HepG2 (cell line): Measurements from ENCODE around the gene SOX21. TPM values are rescaled to one million over a fixed set of nuclear protein-coding genes. Genes with fewer than 3 reads are reported as not detected.
"Not testable (repeated sequence)": the region's sequence is repeated elsewhere in the genome, so short reads cannot be mapped to it uniquely, and the experiment has no call there.

ENCODE experiments used
- ATAC-seq: fragments of 200-7000 bp; cut with Tn5 transposase; 3 replicates; pipeline ENCODE4 v1.9.1; 2020; ENCODE audit warnings: mild to moderate bottlenecking, moderate library complexity
- BruUV-seq: library from RNA; stranded (reverse); fragments of 400-500 nt; replicated peaks from 2 replicates; lab custom pipeline; 2021; lab: Mats Ljungman, UMichigan
- CTCF ChIA-PET: fragments of 300-600 bp; formaldehyde crosslinking; extraction: SDS; loops from one replicate; lab custom pipeline; 2021; ENCODE audit warnings: low total read pairs, inconsistent platforms, low intra/inter-chr PET ratio; lab: Yijun Ruan, JAX
- POLR2A ChIA-PET: fragments of 350-600 bp; sonication (Branson Sonifier 250); formaldehyde crosslinking; loops from one replicate; lab custom pipeline; 2020; ENCODE audit warnings: antibody characterized with exemption, inconsistent platforms; lab: Yijun Ruan, JAX
- DNase-seq: peaks from one replicate; pipeline ENCODE4 v3.0.0-alpha.2; 2015; ENCODE audit warnings: low spot score
- FAIRE-seq: peaks from 3 replicates; lab custom pipeline; 2011; peaks lifted over from hg19 to GRCh38; lab: Jason Lieb, UNC
- H2AFZ ChIP-seq: one replicate; pipeline ENCODE4 v1.6.1; 2011; ENCODE audit warnings: low read length, inconsistent platforms
- H3K27ac ChIP-seq: fragments of 300-600 bp; 3 replicates; pipeline ENCODE4 v1.8.0; 2011; ENCODE audit warnings: mixed run types, mild to moderate bottlenecking, mixed read lengths, low read length, inconsistent platforms; ENCODE audit not compliant: insufficient read depth; ENCODE audit errors: extremely low read length
- H3K27me3 ChIP-seq, 2 experiments: fragments of 200-600 bp in 1 of 2; 2 replicates in 1 of 2; 3 replicates in 1 of 2; pipeline versions ENCODE4 v1.6.0 to v1.8.0; 2011; ENCODE audit warnings: low read length in 2 of 2, mild to moderate bottlenecking in 2 of 2, moderate library complexity in 2 of 2, inconsistent platforms in 1 of 2; ENCODE audit not compliant: insufficient read depth in 2 of 2, control insufficient read depth in 1 of 2
- H3K36me3 ChIP-seq, 2 experiments: fragments of 200-600 bp in 1 of 2; replicated peaks in 1 of 2; 2 replicates in 1 of 2; 3 replicates in 1 of 2; pipeline versions ENCODE4 v1.5.1 to v1.8.0; 2011; ENCODE audit warnings: low read length in 2 of 2, inconsistent platforms in 1 of 2; ENCODE audit not compliant: insufficient read depth in 2 of 2, control insufficient read depth in 1 of 2
- H3K4me1 ChIP-seq: 2 replicates; pipeline ENCODE4 v1.5.1; 2012; ENCODE audit warnings: low read length, inconsistent platforms; ENCODE audit not compliant: insufficient read depth
- H3K4me2 ChIP-seq: 2 replicates; pipeline ENCODE4 v1.6.0; 2011; ENCODE audit warnings: low read depth, low read length, inconsistent platforms
- H3K4me3 ChIP-seq, 3 experiments: fragments of 200-600 bp in 1 of 3; sonication (generic), shearing (Covaris generic) in 1 of 3; replicated peaks in 1 of 3; 2 replicates each; pipeline ENCODE4 v1.5.1; 2011 to 2016; ENCODE audit warnings: low read length in 3 of 3, inconsistent platforms in 2 of 3, low read depth in 2 of 3, mild to moderate bottlenecking in 2 of 3, control low read depth in 1 of 3, mixed read lengths in 1 of 3; ENCODE audit not compliant: insufficient read depth in 1 of 3
- H3K79me2 ChIP-seq: one replicate; pipeline ENCODE4 v1.6.1; 2011; ENCODE audit warnings: low read length, inconsistent platforms; ENCODE audit not compliant: insufficient read depth
- H3K9ac ChIP-seq: 2 replicates; pipeline ENCODE4 v1.6.0; 2011; ENCODE audit warnings: mild to moderate bottlenecking, low read depth, low read length, inconsistent platforms; ENCODE audit not compliant: insufficient read depth
- H3K9me3 ChIP-seq: 2 replicates; pipeline ENCODE4 v1.5.1; 2012; ENCODE audit warnings: mild to moderate bottlenecking, low read length
- H4K20me1 ChIP-seq: 2 replicates; pipeline ENCODE4 v1.6.0; 2011; ENCODE audit warnings: inconsistent platforms, mild to moderate bottlenecking, low read length, moderate library complexity; ENCODE audit not compliant: insufficient read depth
- EHMT2 ChIP-seq: fragments of 200-600 bp; sonication (generic); IDR thresholded peaks from 2 replicates; pipeline ENCODE4 v1.7.0; 2017; ENCODE audit warnings: antibody characterized with exemption, low read depth, low read length, borderline replicate concordance
- FOXK1 ChIP-seq: sonication (generic); formaldehyde crosslinking; IDR thresholded peaks from 2 replicates; pipeline ENCODE4 v1.4.0; 2020; ENCODE audit warnings: low read depth, missing genetic modification reagents, borderline replicate concordance
- ZNF331 ChIP-seq: sonication (generic); formaldehyde crosslinking; IDR thresholded peaks from 2 replicates; pipeline ENCODE4 v1.4.0; 2020; ENCODE audit warnings: missing genetic modification reagents
- ZNF605 ChIP-seq: sonication (generic); formaldehyde crosslinking; IDR thresholded peaks from 2 replicates; pipeline ENCODE4 v1.8.0; 2022; ENCODE audit warnings: mild to moderate bottlenecking, missing genetic modification reagents
- WGBS: methylation state at CpG from one replicate; pipeline ENCODE4 v1.1.6; 2017; ENCODE audit warnings: low lambda C conversion rate; 5-methylcytosine and 5-hydroxymethylcytosine counted together
- in situ Hi-C: cut with HindIII; loops from 2 replicates; pipeline ENCODE4 v1.10.0; 2017; ENCODE audit warnings: low pct_unique_long_range_greater_than_20kb; ENCODE audit not compliant: extremely low pct_ligation_motif_present
- intact Hi-C: fragments of 100-400 bp; cut with micrococcal nuclease; formaldehyde crosslinking; loops from one replicate; pipeline ENCODE4 v1.10.0; 2022; ENCODE audit not compliant: unreplicated experiment
- polyA plus RNA-seq, 8 experiments: library from polyadenylated mRNA; depleted of rRNA in 3 of 8; stranded (reverse) in 7 of 8; unstranded in 1 of 8; fragments of >200 nt; fragmentation: Illumina TruSeq in 4 of 8; extraction: Trizol in 4 of 8; gene quantifications; 2 replicates each; pipeline versions ENCODE4 v1.2.1 to v1.2.3, GENCODE V29; 2011 to 2016; ENCODE audit warnings: low read depth in 4 of 8, missing spikeins in 1 of 8, mixed read lengths in 1 of 8; ENCODE audit not compliant: insufficient read depth in 1 of 8
- total RNA-seq, 5 experiments: library from RNA; depleted of rRNA; stranded (reverse); fragments of >200 nt; fragmentation: Illumina TruSeq; extraction: Trizol; gene quantifications; 2 replicates each; pipeline ENCODE4 v1.2.3, GENCODE V29; 2016; ENCODE audit warnings: low read depth in 1 of 5
- TF ChIP-seq, protein P1 (sequence below): sonication (generic); formaldehyde crosslinking; conservative IDR thresholded peaks from 2 replicates; pipeline ENCODE4 v1.8.0; 2022; ENCODE audit warnings: missing genetic modification reagents
- TF ChIP-seq, protein P2 (sequence below): sonication (generic); formaldehyde crosslinking; IDR thresholded peaks from 2 replicates; pipeline ENCODE4 v1.5.0; 2020; ENCODE audit warnings: mild to moderate bottlenecking, low read depth, missing genetic modification reagents, borderline replicate concordance

Gene SOX21
- total and polyA plus RNA-seq, 2 of the 13 experiments (the other 11 are each of a cell fraction or from before 2014, with no cell fraction given) = not detected

DNA sequence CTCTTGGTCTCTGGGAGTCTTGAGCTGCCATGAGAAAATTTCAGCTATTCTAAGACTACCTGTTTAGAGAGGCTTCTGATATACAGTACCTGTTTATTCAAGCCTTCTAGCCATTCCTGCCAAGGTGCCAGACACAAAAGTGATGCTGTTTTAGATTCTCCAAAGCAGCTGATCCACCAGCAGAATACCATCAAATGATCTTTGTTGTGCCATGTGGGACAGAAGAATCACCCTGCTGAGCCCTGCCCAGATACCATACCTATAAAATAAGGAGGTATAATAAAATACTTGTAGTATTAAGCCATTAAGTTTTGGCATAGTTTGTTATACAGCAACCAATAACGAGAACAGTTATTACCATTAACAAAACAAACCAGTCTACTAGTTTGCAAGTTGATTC, 14.1 kb upstream of the SOX21 start:
- no peaks in the 10 kb centered on the region for H3K4me1 ChIP-seq
- no peak overlapping the region for H3K27ac ChIP-seq
- in situ Hi-C loops = no loop called here
- no peak overlapping the region for H3K9ac ChIP-seq
- ChIA-PET POLR2A (no interaction called here), CTCF (no interaction called here)
- FAIRE-seq (no peak), DNase-seq (no peak), ATAC-seq (no peak)
- H3K27me3 ChIP-seq = 0 out of 5 replicates have a peak, but pooled peaks cover 0 to 4% of the 10 kb centered on the region in 2 experiments
- BruUV-seq = no TSS peak
- no peaks in the 10 kb centered on the region for H4K20me1 ChIP-seq
- no peak overlapping the region for H2AFZ ChIP-seq
- no peak overlapping the region for H3K4me2 ChIP-seq
- intact Hi-C loops = no loop called here
- H3K9me3 ChIP-seq = peaks cover 9% of the 10 kb centered on the region; the same call in 1 of the 2 replicates
- no peaks in the 10 kb centered on the region for H3K36me3 ChIP-seq
- H3K79me2 ChIP-seq = no peaks in the 10 kb centered on the region
- TF ChIP-seq ZNF331 (CRISPR knock-in tag) = peak; percentile 98
- TF ChIP-seq, protein P1, sequence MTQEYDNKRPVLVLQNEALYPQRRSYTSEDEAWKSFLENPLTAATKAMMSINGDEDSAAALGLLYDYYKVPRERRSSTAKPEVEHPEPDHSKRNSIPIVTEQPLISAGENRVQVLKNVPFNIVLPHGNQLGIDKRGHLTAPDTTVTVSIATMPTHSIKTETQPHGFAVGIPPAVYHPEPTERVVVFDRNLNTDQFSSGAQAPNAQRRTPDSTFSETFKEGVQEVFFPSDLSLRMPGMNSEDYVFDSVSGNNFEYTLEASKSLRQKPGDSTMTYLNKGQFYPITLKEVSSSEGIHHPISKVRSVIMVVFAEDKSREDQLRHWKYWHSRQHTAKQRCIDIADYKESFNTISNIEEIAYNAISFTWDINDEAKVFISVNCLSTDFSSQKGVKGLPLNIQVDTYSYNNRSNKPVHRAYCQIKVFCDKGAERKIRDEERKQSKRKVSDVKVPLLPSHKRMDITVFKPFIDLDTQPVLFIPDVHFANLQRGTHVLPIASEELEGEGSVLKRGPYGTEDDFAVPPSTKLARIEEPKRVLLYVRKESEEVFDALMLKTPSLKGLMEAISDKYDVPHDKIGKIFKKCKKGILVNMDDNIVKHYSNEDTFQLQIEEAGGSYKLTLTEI (CRISPR knock-in tag) = no peak
- TF ChIP-seq, all 625 proteins: peak for 1
- 0% methylated on average over 1 of the region's 1 CpG for WGBS
- H3K4me3 ChIP-seq = no peak overlapping the region

DNA sequence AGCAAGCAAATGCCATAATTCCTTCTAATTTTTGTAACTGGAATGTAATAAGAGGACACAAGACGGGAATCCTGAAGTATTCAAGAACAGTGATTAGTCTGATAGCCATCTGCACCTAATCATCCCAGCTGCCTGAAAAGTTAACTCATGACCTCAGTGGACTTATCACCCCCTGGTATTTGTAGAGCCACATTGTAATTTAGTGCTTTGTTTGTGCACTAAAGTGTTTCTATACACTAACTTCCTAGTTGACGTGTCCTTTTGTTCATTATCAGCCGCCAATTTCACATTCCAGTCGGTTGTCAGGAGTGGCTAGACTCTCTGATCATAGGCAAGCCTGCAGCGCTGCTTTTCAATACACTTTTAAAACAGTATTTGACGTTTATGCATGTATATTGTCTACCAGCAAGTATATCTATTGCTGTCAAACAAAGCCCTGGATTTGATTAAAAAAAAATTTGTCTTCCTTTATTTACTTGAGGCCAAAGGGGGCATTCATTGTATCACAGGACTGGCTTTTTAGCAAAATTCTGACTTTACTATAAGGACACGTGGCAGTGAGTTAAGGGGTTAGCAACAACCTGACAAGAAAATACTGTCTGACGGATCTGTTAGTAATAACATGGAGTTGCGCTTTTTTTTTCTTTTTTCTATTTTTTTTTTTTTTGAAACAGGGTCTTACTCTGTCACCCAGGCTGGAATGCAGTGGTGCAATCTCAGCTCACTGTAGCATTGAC, 10.4 kb upstream of the SOX21 start:
- FAIRE-seq (no peak), ATAC-seq (no peak), DNase-seq (no peak)
- no peaks in the 10 kb centered on the region for H3K79me2 ChIP-seq
- H3K27me3 ChIP-seq = peaks cover 0 to 7% of the 10 kb centered on the region in 2 experiments; a peak in 2 of 5 replicates
- CTCF ChIA-PET = no interaction called here
- H2AFZ ChIP-seq = no peak overlapping the region
- in situ Hi-C loops = no loop called here
- WGBS = 16% methylated on average over 9 of the region's 9 CpGs
- no peaks in the 10 kb centered on the region for H3K36me3 ChIP-seq
- no peak overlapping the region for H3K9ac ChIP-seq
- intact Hi-C loops = no loop called here
- no peaks in the 10 kb centered on the region for H3K4me1 ChIP-seq
- no peaks in the 10 kb centered on the region for H4K20me1 ChIP-seq
- BruUV-seq = no TSS peak
- H3K27ac ChIP-seq = no peak overlapping the region
- POLR2A ChIA-PET = no interaction called here
- TF ChIP-seq, protein P2, sequence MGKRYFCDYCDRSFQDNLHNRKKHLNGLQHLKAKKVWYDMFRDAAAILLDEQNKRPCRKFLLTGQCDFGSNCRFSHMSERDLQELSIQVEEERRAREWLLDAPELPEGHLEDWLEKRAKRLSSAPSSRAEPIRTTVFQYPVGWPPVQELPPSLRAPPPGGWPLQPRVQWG (CRISPR knock-in tag) = no peak
- no peak for TF ChIP-seq ZNF605 (CRISPR knock-in tag)
- TF ChIP-seq EHMT2 = no peak
- no peak for TF ChIP-seq FOXK1 (CRISPR knock-in tag)
- peaks cover 9% of the 10 kb centered on the region; the same call in 1 of the 2 replicates for H3K9me3 ChIP-seq
- no peak overlapping the region for H3K4me2 ChIP-seq
- no peak overlapping the region for H3K4me3 ChIP-seq

DNA sequence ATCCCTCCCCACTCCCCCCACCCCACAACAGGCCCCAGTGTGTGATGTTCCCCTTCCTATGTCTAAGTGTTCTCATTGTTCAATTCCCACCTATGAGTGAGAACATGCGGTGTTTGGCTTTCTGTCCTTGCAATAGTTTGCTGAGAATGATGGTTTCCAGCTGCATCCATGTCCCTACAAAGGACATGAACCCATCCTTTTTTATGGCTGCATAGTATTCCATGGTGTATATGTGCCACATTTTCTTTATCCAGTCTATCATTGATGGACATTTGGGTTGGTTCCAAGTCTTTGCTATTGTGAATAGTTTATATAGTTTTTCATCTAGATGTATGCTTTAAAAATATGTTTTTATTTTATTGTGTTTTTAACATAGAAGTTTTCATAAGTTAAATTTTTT, 6.4 kb upstream of the SOX21 start:
- H3K4me1 ChIP-seq, H3K27ac ChIP-seq, ATAC-seq, CTCF ChIA-PET, H3K9me3 ChIP-seq, H3K4me3 ChIP-seq, H3K4me2 ChIP-seq, FAIRE-seq, DNase-seq, H3K9ac ChIP-seq, H2AFZ ChIP-seq, BruUV-seq, in situ Hi-C loops, POLR2A ChIA-PET, H3K79me2 ChIP-seq, H4K20me1 ChIP-seq, H3K36me3 ChIP-seq, intact Hi-C loops: not testable (repeated sequence)
- peaks cover 0 to 15% of the 10 kb centered on the region in 2 experiments; a peak in 4 of 5 replicates for H3K27me3 ChIP-seq
- 33% methylated on average over 1 of the region's 1 CpG for WGBS
